Immature natural killer cell (primary cell): ENCODE data around the gene NUMBL. TPM values are rescaled to one million over a fixed set of nuclear protein-coding genes. Genes with fewer than 3 reads are reported as not detected.

Experiments used
- DNase-seq, 3 donors: peaks; one replicate each; pipeline ENCODE4 v3.0.0; 2022; ENCODE audit warnings: mixed read lengths in 1 of 3
- H3K27ac Mint-ChIP-seq, 6 donors: one replicate each; pipeline ENCODE4 v1.8.0; 2020; ENCODE audit warnings: mixed read lengths in 6 of 6, mild to moderate bottlenecking in 5 of 6, inconsistent platforms in 4 of 6, moderate library complexity in 3 of 6
- H3K27me3 Mint-ChIP-seq, 3 donors: one replicate each; pipeline ENCODE4 v1.8.0; 2020 to 2021; ENCODE audit warnings: low read depth in 3 of 3, mild to moderate bottlenecking in 3 of 3, mixed read lengths in 3 of 3, moderate library complexity in 3 of 3, inconsistent platforms in 1 of 3
- H3K36me3 Mint-ChIP-seq, 3 donors: one replicate each; pipeline ENCODE4 v1.8.0; 2020; ENCODE audit warnings: mixed read lengths in 3 of 3, inconsistent platforms in 2 of 3, mild to moderate bottlenecking in 2 of 3
- H3K4me1 Mint-ChIP-seq, 2 donors: one replicate each; pipeline ENCODE4 v1.8.0; 2020; ENCODE audit warnings: inconsistent platforms in 2 of 2, mild to moderate bottlenecking in 2 of 2, mixed read lengths in 2 of 2, moderate library complexity in 1 of 2
- H3K4me3 Mint-ChIP-seq, 5 donors: one replicate each; pipeline ENCODE4 v1.8.0; 2020; ENCODE audit warnings: mild to moderate bottlenecking in 5 of 5, mixed read lengths in 5 of 5, inconsistent platforms in 3 of 5, moderate library complexity in 3 of 5
- H3K9me3 Mint-ChIP-seq, 6 donors: one replicate each; pipeline ENCODE4 v1.8.0; 2020; ENCODE audit warnings: mild to moderate bottlenecking in 6 of 6, mixed read lengths in 6 of 6, inconsistent platforms in 4 of 6, moderate library complexity in 3 of 6
- polyA plus RNA-seq, 3 donors: library from polyadenylated mRNA; unstranded; fragments of 300-500 nt; fragmentation: Illumina TruSeq; gene quantifications; one replicate each; pipeline ENCODE4 v1.2.3, GENCODE V29; 2021

The NUMBL gene
- polyA plus RNA-seq, 3 donors from 2014 or later: 1.3 to 1.7 TPM; not detected in 1

GRCh38 chr19:40681039-40681438, 9.4 kb downstream of the NUMBL start:
- no peak for DNase-seq
- Mint-ChIP-seq H3K4me1 (peaks cover 0 to 5% of the 10 kb centered on the region in 2 donors), H3K4me3 (no peak overlapping the region), H3K27ac (no peak overlapping the region), H3K36me3 (peaks cover 4 to 23% (median 21%) of the 10 kb centered on the region in 3 donors), H3K27me3 (peaks cover 0 to 3% (median 2%) of the 10 kb centered on the region in 3 donors), H3K9me3 (no peaks in the 10 kb centered on the region)

GRCh38 chr19:40677156-40677555, 13.3 kb downstream of the NUMBL start:
- Mint-ChIP-seq H3K27me3 (peaks cover 0 to 1% (median 0%) of the 10 kb centered on the region in 3 donors), H3K36me3 (peaks cover 0 to 16% (median 16%) of the 10 kb centered on the region in 3 donors), H3K9me3 (no peaks in the 10 kb centered on the region), H3K4me1 (peaks cover 0 to 1% of the 10 kb centered on the region in 2 donors), H3K27ac (no peak overlapping the region), H3K4me3 (no peak overlapping the region)
- no peak for DNase-seq

GRCh38 chr19:40674291-40674690, 16.2 kb downstream of the NUMBL start:
- Mint-ChIP-seq H3K27ac (no peak overlapping the region), H3K27me3 (peaks cover 0 to 1% (median 0%) of the 10 kb centered on the region in 3 donors), H3K9me3 (peaks cover 0 to 2% (median 0%) of the 10 kb centered on the region in 6 donors), H3K36me3 (peaks cover 8 to 30% (median 18%) of the 10 kb centered on the region in 3 donors), H3K4me1 (peaks cover 0 to 4% of the 10 kb centered on the region in 2 donors), H3K4me3 (no peak overlapping the region)
- DNase-seq: peak in 2 of 3 donors; percentile 15 to 36

- Mint-ChIP-seq H3K27ac (no peak overlapping the region), H3K36me3 (peaks cover 13 to 35% (median 19%) of the 10 kb centered on the region in 3 donors), H3K4me3 (no peak overlapping the region), H3K27me3 (peaks cover 0 to 1% (median 0%) of the 10 kb centered on the region in 3 donors), H3K4me1 (peaks cover 0 to 4% of the 10 kb centered on the region in 2 donors), H3K9me3 (peaks cover 0 to 2% (median 0%) of the 10 kb centered on the region in 6 donors)
- peak; percentile 75 to 84 (median 75) for DNase-seq
Observed at GRCh38 chr19:40673397-40673796, 17.1 kb downstream of the NUMBL start.

GRCh38 chr19:40672573-40673299, 17.7 kb downstream of the NUMBL start:
- DNase-seq: no peak

GRCh38 chr19:40672038-40672437, 18.4 kb downstream of the NUMBL start:
- Mint-ChIP-seq H3K4me1 (peaks cover 0 to 4% of the 10 kb centered on the region in 2 donors), H3K27ac (no peak overlapping the region), H3K27me3 (peaks cover 0 to 1% (median under 1%) of the 10 kb centered on the region in 3 donors), H3K4me3 (no peak overlapping the region), H3K9me3 (peaks cover 0 to 2% (median 0%) of the 10 kb centered on the region in 6 donors), H3K36me3 (peaks cover 13 to 30% (median 13%) of the 10 kb centered on the region in 3 donors)
- DNase-seq: no peak

More at GRCh38 chr19:40672573-40673299, 17.7 kb downstream of the NUMBL start:
- peaks cover 0 to 1% (median 0%) of the 10 kb centered on the region in 3 donors for H3K27me3 Mint-ChIP-seq
- no peak overlapping the region for H3K4me3 Mint-ChIP-seq
- no peak overlapping the region for H3K27ac Mint-ChIP-seq
- peaks cover 0 to 4% of the 10 kb centered on the region in 2 donors for H3K4me1 Mint-ChIP-seq
- peaks cover 0 to 2% (median 0%) of the 10 kb centered on the region in 6 donors for H3K9me3 Mint-ChIP-seq
- peaks cover 13 to 33% (median 16%) of the 10 kb centered on the region in 3 donors for H3K36me3 Mint-ChIP-seq

GRCh38 chr19:40671404-40671803, 19.0 kb downstream of the NUMBL start:
- peak overlapping the region in 1 of 6 donors; percentile 5 for H3K27ac Mint-ChIP-seq
- peaks cover 13 to 30% (median 13%) of the 10 kb centered on the region in 3 donors for H3K36me3 Mint-ChIP-seq
- H3K9me3 Mint-ChIP-seq: peaks cover 0 to 2% (median 0%) of the 10 kb centered on the region in 6 donors
- no peak for DNase-seq
- H3K4me3 Mint-ChIP-seq: no peak overlapping the region
- H3K27me3 Mint-ChIP-seq: peaks cover 0 to 2% (median 1%) of the 10 kb centered on the region in 3 donors
- peaks cover 0 to 4% of the 10 kb centered on the region in 2 donors for H3K4me1 Mint-ChIP-seq

GRCh38 chr19:40668991-40669614, 21.3 kb downstream of the NUMBL start:
- H3K27ac Mint-ChIP-seq: no peak overlapping the region
- peaks cover 0 to 2% (median 0%) of the 10 kb centered on the region in 6 donors for H3K9me3 Mint-ChIP-seq
- no peak for DNase-seq
- H3K36me3 Mint-ChIP-seq: peaks cover 13 to 27% (median 13%) of the 10 kb centered on the region in 3 donors
- no peak overlapping the region for H3K4me3 Mint-ChIP-seq
- H3K27me3 Mint-ChIP-seq: peaks cover 0 to 2% (median 0%) of the 10 kb centered on the region in 3 donors
- H3K4me1 Mint-ChIP-seq: peaks cover 0 to 2% of the 10 kb centered on the region in 2 donors

GRCh38 chr19:40667602-40668001, 22.8 kb downstream of the NUMBL start:
- peaks cover 0 to 2% (median 0%) of the 10 kb centered on the region in 6 donors for H3K9me3 Mint-ChIP-seq
- no peak for DNase-seq
- peaks cover 0 to 3% (median 3%) of the 10 kb centered on the region in 3 donors for H3K27me3 Mint-ChIP-seq
- H3K4me3 Mint-ChIP-seq: no peak overlapping the region
- H3K4me1 Mint-ChIP-seq: peaks cover 8 to 11% of the 10 kb centered on the region in 2 donors
- H3K36me3 Mint-ChIP-seq: peaks cover 13 to 27% (median 13%) of the 10 kb centered on the region in 3 donors
- no peak overlapping the region for H3K27ac Mint-ChIP-seq

GRCh38 chr19:40666803-40667438, 23.5 kb downstream of the NUMBL start:
- peaks cover 0 to 3% (median 3%) of the 10 kb centered on the region in 3 donors for H3K27me3 Mint-ChIP-seq
- H3K36me3 Mint-ChIP-seq: peaks cover 13 to 27% (median 13%) of the 10 kb centered on the region in 3 donors
- H3K9me3 Mint-ChIP-seq: peaks cover 0 to 2% (median 0%) of the 10 kb centered on the region in 6 donors
- no peak for DNase-seq
- peak overlapping the region in 1 of 6 donors; percentile 20 for H3K27ac Mint-ChIP-seq
- no peak overlapping the region for H3K4me3 Mint-ChIP-seq
- peaks cover 8 to 13% of the 10 kb centered on the region in 2 donors for H3K4me1 Mint-ChIP-seq

- no peak for DNase-seq
- peaks cover 0 to 8% (median 3%) of the 10 kb centered on the region in 3 donors for H3K27me3 Mint-ChIP-seq
Observed at GRCh38 chr19:40663695-40664692, 26.5 kb downstream of the NUMBL start.

GRCh38 chr19:40662925-40663694, 27.3 kb downstream of the NUMBL start:
- Mint-ChIP-seq H3K36me3 (no peaks in the 10 kb centered on the region), H3K4me3 (peak overlapping the region; percentile 80 to 88 (median 84)), H3K9me3 (no peaks in the 10 kb centered on the region), H3K27ac (peak overlapping the region; percentile 84 to 92 (median 88)), H3K27me3 (peaks cover 0 to 8% (median 5%) of the 10 kb centered on the region in 3 donors), H3K4me1 (peaks cover 8 to 11% of the 10 kb centered on the region in 2 donors)
- peak; percentile 89 to 92 (median 90) for DNase-seq

More at GRCh38 chr19:40663695-40664692, 26.5 kb downstream of the NUMBL start:
- Mint-ChIP-seq H3K9me3 (no peaks in the 10 kb centered on the region), H3K36me3 (peaks cover 2 to 5% (median 2%) of the 10 kb centered on the region in 3 donors), H3K4me3 (peak overlapping the region; percentile 80 to 88 (median 84)), H3K27ac (peak overlapping the region; percentile 84 to 92 (median 88)), H3K4me1 (peaks cover 8 to 11% of the 10 kb centered on the region in 2 donors)
